GM12875 (cell line): ENCODE measurements around the gene NPEPL1.
"Not testable (repeated sequence)": the region's sequence is repeated elsewhere in the genome, so short reads cannot be mapped to it uniquely, and the experiment has no call there.

Experiments used
- H3K4me3 ChIP-seq: one replicate; pipeline ENCODE4 v1.5.1; 2011; ENCODE audit warnings: low read depth, low read length, control low read depth
- TF ChIP-seq, protein P1 (sequence below): IDR thresholded peaks from 2 replicates; pipeline ENCODE4 v1.5.1; 2011; ENCODE audit warnings: low read depth, mild to moderate bottlenecking, control low read depth, inconsistent platforms, low read length, moderate library complexity, borderline replicate concordance; ENCODE audit not compliant: insufficient read depth

Gene NPEPL1

DNA sequence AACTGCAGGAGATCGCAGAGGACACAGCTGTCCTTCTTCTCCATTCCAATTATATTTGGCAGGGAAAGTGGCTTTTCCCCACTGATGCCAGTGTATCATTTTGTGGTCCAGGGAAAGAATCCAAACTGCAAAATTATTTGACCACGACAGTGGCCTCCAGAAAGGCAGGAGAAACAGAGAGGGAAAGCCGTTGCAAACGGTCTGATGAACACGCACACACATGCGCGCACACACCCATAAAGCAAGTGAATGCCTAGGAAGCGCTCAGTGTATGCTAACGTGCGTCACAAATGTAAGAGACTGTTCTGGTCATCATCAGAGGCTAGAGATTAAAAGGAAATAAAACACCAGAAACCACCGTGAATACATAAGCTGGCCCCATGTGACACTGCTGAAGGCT is 54.0 kb downstream of the NPEPL1 start:
- H3K4me3 ChIP-seq = no peak overlapping the region
- TF ChIP-seq, protein P1, sequence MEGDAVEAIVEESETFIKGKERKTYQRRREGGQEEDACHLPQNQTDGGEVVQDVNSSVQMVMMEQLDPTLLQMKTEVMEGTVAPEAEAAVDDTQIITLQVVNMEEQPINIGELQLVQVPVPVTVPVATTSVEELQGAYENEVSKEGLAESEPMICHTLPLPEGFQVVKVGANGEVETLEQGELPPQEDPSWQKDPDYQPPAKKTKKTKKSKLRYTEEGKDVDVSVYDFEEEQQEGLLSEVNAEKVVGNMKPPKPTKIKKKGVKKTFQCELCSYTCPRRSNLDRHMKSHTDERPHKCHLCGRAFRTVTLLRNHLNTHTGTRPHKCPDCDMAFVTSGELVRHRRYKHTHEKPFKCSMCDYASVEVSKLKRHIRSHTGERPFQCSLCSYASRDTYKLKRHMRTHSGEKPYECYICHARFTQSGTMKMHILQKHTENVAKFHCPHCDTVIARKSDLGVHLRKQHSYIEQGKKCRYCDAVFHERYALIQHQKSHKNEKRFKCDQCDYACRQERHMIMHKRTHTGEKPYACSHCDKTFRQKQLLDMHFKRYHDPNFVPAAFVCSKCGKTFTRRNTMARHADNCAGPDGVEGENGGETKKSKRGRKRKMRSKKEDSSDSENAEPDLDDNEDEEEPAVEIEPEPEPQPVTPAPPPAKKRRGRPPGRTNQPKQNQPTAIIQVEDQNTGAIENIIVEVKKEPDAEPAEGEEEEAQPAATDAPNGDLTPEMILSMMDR = no peak

DNA sequence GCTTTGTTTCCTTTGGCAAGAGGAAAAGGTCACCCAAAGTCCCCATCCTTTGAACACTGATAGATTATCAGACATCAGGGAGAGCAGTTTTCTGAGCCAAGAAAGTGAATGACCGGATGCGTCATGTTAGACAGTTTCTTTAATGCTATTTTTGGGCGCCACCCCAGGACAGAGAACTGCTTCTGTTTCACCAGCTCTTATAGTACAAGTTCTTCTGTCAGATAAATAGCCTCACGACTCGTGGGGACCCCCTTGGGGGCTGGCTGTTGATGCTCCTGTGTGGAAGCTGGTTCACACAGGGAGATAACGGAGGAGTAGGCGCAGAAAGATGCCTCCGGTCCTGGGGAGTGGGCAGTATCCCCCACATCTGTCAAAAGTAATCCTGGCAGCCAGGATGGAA is 54.6 kb downstream of the NPEPL1 start:
- TF ChIP-seq, protein P1 = no peak
- H3K4me3 ChIP-seq = no peak overlapping the region

DNA sequence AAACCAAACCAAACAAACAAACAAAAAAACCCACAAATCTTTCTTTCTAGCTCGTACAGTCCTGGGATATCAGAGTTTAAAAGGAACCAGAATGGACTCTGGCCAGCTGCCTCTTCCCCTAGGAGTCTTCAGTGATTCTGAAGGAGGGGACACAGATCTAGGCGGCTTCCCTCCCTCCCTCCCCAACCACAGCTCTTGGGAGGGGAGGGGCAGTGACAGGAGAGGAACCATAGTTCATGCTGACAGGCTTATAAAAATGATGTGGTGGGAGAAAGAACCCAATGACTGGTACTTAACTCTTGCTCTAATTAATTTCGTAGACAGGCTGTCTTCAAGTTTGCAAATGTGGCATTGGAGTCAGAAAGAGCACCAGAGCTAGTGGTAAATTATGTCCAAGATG is 56.0 kb downstream of the NPEPL1 start:
- TF ChIP-seq, protein P1 = no peak
- no peak overlapping the region for H3K4me3 ChIP-seq

DNA sequence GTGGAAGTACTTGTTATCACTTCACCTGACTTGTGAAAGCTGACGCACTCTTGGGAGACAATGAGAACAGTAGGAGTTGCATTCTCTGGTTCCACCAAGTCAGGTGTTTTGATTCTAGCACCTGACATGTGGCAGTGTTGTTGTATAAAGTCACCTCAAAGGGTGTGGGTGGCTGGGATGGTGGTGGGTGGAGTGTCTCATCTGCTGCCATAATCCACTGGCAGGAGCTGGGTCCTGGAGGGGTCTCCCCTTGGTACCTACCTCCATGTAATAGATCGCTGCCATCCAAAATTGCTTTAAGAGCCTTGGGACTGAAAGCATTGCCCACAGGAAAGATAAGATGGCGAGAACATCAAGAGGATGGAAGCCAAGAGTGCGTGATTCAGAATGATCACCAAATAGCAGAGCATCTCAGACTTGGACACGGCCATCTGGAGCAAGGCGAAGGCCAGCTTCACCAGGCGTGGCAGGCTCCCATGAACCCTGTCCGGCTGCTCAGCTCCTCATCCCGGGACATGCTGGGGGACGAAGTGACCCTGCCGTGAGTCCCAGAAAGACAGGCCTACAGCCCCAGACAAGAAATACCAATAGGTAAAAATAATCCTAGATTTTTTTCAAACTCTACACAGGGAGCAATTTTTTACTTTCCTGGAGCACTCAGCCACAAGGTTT is 56.6 kb downstream of the NPEPL1 start:
- no peak overlapping the region for H3K4me3 ChIP-seq
- TF ChIP-seq, protein P1 = no peak

DNA sequence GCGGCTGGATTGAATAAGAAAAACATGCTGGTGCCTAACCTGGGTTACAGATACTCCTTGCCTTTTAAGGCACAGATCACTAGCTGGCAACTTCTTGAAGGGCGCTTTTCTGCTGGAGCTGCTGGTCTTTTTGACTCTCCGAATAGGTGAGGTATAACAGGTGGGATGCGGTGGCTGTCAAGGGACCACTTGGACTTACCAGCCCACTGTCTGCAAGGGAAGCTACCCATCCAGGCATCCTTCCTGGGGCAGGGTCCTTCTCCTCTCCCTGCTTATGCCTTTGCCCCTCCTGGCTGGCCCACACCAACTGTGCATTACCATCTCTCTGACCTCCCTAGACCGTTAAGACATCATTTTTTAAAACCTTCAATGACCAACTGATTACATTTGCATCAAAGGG is 57.4 kb downstream of the NPEPL1 start:
- H3K4me3 ChIP-seq = no peak overlapping the region

DNA sequence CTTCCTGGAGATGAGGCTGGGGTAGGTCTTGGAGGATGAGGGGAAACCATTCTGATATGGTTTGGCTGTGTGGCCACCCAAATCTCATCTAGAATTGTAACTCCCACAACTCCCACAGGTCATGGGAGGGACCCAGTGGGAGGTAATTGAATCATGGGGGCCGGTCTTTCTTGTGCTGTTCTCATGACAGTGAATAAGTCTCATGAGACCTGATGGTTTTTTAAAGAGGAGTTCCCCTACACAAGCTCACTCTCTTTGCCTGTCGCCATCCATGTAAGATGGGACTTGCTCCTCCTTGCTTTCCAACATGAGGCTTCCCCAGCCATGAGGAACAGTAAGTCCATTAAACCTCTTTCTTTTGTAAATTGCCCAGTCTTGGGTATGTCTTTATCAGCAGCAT is 58.1 kb downstream of the NPEPL1 start:
- not testable (repeated sequence) for H3K4me3 ChIP-seq

More for the DNA sequence above, 57.4 kb downstream of the NPEPL1 start:
- TF ChIP-seq, protein P1 = no peak

DNA sequence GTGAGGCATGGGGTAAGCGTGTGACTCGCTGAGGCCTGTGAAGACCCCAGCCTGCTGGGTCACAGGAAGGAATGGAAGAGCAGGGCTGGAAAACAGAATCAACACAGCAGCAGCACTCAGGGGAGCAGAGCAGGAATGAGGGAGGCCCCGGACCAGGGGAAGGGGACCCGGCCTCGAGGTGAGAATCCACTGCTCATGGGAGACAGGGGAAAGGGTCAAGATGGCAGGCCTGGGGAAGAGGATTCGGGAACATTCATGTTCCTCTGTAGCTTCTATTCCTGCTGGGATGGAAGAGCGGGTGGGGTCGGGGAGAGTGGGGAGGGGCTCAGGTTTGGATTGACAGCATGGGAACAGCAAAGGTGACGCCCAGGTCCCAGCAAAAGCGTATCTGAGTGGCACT is 59.4 kb downstream of the NPEPL1 start:
- TF ChIP-seq, protein P1 = no peak
- H3K4me3 ChIP-seq = no peak overlapping the region

DNA sequence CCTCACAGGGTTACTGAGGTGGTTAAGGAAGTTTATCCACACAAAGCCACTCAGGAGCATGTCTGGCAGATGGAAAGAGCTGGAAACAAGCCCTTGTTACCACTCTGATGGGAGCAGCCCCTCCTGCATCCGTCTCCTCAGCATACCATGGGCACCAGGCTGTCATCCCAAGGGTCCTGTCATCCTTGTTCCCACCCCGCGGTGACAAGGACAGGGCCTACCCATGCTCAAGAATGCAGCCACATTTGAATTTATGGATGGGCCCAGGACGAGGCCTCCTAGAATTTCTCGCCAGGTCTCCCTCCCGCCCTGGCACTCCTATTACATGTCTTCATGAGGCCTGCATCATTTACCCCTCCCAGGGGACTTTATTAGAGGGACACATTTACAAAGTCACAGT is 60.0 kb downstream of the NPEPL1 start:
- no peak overlapping the region for H3K4me3 ChIP-seq
- TF ChIP-seq, protein P1 = no peak
